ENCODE measurements around the gene SLX1B.
"Not testable (repeated sequence)": the region's sequence is repeated elsewhere in the genome, so short reads cannot be mapped to it uniquely, and the experiment has no call there.

Gene SLX1B
- total RNA-seq = 0 reads per million in 2 donors

GRCh38 chr16:29454269-29454668 lies at the start of gene SLX1B, which contains the start of gene BOLA2:
TSS of gene SLX1B (plus strand) at chr16:29454533.
TSS of gene BOLA2 (minus strand) at chr16:29454351. CDS start at chr16:29454253, 98 bp downstream.
- not testable (repeated sequence) for DNase-seq

- not testable (repeated sequence) for DNase-seq
Measured at GRCh38 chr16:29405249-29405648, 49.1 kb upstream of the SLX1B start.

GRCh38 chr16:29423587-29423986 lies 30.7 kb upstream of the SLX1B start:
- not testable (repeated sequence) for DNase-seq

GRCh38 chr16:29425390-29425789 lies 28.9 kb upstream of the SLX1B start:
- DNase-seq = not testable (repeated sequence)

- not testable (repeated sequence) for DNase-seq
Measured at GRCh38 chr16:29453754-29454153, 579 bp upstream of the SLX1B start.

- not testable (repeated sequence) for DNase-seq
Measured at GRCh38 chr16:29454828-29455227, 495 bp downstream of the SLX1B start.

- not testable (repeated sequence) for DNase-seq
Measured at GRCh38 chr16:29457660-29458059, 3.3 kb downstream of the SLX1B start.

GRCh38 chr16:29459706-29460646 lies 5.6 kb downstream of the SLX1B start, which contains the start of gene SULT1A4:
TSS of gene SULT1A4 (plus strand) at chr16:29459913. CDS start at chr16:29461386, 1,473 bp downstream.
- not testable (repeated sequence) for DNase-seq

- DNase-seq = not testable (repeated sequence)
Measured at GRCh38 chr16:29460647-29461030, 6.3 kb downstream of the SLX1B start.

GRCh38 chr16:29465985-29466824 lies 11.9 kb downstream of the SLX1B start:
- DNase-seq = not testable (repeated sequence)

- DNase-seq = not testable (repeated sequence)
Measured at GRCh38 chr16:29466904-29467303, 12.6 kb downstream of the SLX1B start.

GRCh38 chr16:29467654-29468366 lies 13.5 kb downstream of the SLX1B start:
- not testable (repeated sequence) for DNase-seq

GRCh38 chr16:29469660-29470059 lies 15.3 kb downstream of the SLX1B start:
- DNase-seq = peak in 2 of 5 experiments; percentile 42 to 45

GRCh38 chr16:29472065-29472464 lies 17.7 kb downstream of the SLX1B start:
- DNase-seq = not testable (repeated sequence)

GRCh38 chr16:29482276-29482675 lies 27.9 kb downstream of the SLX1B start:
- DNase-seq = not testable (repeated sequence)

- not testable (repeated sequence) for DNase-seq
Measured at GRCh38 chr16:29506308-29506707, 52.0 kb downstream of the SLX1B start, which contains the start of gene NPIPB12. TSS of gene NPIPB12 (minus strand) at chr16:29506408.
